Glomerular visceral epithelial cell (primary cell): ENCODE measurements around the gene PTPRD.

ENCODE experiments used
- DNase-seq: peaks from one replicate; pipeline ENCODE4 v3.0.0-alpha.2; 2016; ENCODE audit errors: extremely low spot score

The PTPRD gene

GRCh38 chr9:8268216-8268878, 2344.5 kb downstream of the PTPRD start:
- no peak for DNase-seq

- no peak for DNase-seq
These were observed 2345.2 kb downstream of the PTPRD start for GRCh38 chr9:8267636-8268035.

DNA sequence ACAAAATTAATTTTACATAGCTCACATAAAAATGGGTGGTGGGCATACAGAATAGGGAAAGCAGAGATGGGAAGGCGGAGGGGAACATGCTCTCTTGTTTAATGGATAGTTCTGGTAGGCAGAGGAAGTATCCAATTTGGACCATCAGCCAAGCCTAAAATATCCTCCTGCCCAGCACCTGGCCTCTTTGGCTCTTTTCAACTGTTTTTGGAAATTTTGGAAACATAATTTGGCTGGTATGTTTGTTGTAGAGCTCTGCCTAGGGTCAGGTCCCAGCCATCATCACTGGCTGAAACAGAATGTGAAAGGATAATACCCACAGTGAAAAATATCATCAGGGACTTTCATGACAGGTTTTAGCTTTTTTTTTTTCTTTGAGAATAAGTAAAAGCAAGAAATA, 2345.9 kb downstream of the PTPRD start:
- DNase-seq = no peak

DNA sequence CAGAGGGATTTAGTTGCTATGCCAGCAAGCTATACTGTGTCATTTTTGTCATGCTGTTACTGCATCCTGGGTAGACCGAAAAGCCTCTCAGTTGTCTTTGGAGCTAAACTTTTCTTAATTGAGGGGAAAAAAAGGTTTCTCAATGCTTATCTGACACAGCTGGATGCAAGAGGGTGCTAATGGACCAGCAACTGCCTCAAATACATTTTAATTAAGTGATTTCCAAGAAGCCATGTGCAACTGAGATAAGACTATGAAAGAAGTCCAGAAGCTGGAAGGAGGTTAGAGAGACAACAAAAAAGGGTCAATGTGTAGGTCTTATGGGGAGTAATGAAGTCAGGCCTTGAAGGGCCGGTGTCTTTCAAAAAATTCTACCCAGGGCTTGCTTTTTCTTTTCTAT, 2347.5 kb downstream of the PTPRD start:
- no peak for DNase-seq
